Fibroblast of lung (primary cell): ENCODE results near the gene AKNAD1.

Source experiments
- EZH2 ChIP-seq: IDR thresholded peaks from 2 replicates; pipeline ENCODE4 v1.5.1; 2012; ENCODE audit warnings: low read length, control low read depth, mild to moderate bottlenecking; ENCODE audit errors: missing control alignments
- TF ChIP-seq, protein P1 (sequence below), 2 donors: IDR thresholded peaks in 1 of 2; conservative IDR thresholded peaks in 1 of 2; 1 replicate in 1 of 2; 2 replicates in 1 of 2; pipeline ENCODE4 v1.5.1; 2011 to 2012; ENCODE audit warnings: low read length in 2 of 2, control low read depth in 1 of 2, inconsistent platforms in 1 of 2, low read depth in 1 of 2, mild to moderate bottlenecking in 1 of 2

DNA sequence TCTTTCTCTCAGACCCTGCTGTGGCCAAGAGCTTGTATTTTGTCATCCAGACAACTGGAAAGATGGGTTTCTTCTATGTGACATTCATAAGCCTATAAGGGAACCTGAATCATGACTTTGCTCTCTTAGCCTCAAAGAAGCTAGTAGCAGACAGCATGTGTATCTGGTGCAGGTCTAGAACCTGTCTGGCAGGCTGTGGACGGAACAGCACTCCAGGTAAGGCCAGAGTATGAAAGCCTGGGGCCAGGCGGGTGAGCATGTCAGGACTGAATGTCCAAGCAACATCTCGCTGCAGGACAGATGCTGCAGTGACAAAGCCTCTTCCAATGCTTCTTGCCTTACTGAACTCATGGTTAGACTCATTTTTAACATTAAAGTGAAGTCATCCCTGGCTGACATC lies 32.8 kb downstream of the AKNAD1 start:
- TF ChIP-seq, protein P1, sequence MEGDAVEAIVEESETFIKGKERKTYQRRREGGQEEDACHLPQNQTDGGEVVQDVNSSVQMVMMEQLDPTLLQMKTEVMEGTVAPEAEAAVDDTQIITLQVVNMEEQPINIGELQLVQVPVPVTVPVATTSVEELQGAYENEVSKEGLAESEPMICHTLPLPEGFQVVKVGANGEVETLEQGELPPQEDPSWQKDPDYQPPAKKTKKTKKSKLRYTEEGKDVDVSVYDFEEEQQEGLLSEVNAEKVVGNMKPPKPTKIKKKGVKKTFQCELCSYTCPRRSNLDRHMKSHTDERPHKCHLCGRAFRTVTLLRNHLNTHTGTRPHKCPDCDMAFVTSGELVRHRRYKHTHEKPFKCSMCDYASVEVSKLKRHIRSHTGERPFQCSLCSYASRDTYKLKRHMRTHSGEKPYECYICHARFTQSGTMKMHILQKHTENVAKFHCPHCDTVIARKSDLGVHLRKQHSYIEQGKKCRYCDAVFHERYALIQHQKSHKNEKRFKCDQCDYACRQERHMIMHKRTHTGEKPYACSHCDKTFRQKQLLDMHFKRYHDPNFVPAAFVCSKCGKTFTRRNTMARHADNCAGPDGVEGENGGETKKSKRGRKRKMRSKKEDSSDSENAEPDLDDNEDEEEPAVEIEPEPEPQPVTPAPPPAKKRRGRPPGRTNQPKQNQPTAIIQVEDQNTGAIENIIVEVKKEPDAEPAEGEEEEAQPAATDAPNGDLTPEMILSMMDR (conservative IDR thresholded peaks at IDR 0.05 in 1 of 2, IDR thresholded peaks at IDR 0.05 in 1 of 2; ENCODE audit: low read depth in 1 of 2, low read length in 2 of 2) = no peak
- no peak for TF ChIP-seq EZH2
